HG03460 (cell line): ENCODE results near the gene PJA1.

ENCODE experiments used
- ATAC-seq: cut with Tn5 transposase; IDR thresholded peaks from one replicate; pipeline ENCODE4 v1.9.1; 2021; ENCODE audit not compliant: unreplicated experiment

The PJA1 gene

DNA sequence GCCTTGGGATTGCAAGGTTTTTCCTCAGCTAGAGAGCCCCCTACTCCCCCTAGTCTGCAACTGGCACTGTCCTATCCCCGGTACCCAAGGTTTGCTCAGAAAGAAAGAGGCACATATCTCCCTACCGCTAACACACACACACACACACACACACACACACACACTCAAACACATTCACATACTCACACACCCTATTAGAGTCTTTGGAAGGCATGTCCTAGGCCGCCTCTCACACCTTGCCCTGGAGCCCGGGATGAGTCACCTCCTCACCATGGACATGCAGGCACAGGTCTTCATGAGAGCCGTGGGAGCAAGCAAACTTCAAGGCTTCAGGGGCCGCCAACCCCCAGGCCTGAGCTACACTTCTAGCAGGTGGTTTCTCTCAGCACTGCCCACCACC is 49.2 kb downstream of the PJA1 start:
- ATAC-seq: no peak

DNA sequence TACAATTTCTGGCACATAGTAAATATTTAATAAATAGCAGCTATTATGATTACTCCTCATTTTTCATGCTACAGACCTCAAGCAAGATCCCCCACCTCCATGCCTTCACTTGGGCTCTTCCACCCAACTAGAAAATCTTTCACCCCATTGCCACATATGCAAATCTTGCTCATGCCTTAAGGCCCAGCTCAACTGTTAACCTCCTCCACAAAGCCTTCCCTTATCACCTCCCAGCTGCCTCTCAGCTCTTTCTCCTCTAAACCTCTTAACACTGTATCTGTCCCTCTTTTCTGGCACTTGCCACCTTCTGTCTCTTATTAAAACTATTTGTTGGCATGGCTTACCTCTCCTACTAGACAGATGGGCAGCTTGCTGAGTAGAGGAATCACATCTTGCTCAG is 51.5 kb downstream of the PJA1 start:
- no peak for ATAC-seq
